ENCODE results near the gene PARPBP.

DNA sequence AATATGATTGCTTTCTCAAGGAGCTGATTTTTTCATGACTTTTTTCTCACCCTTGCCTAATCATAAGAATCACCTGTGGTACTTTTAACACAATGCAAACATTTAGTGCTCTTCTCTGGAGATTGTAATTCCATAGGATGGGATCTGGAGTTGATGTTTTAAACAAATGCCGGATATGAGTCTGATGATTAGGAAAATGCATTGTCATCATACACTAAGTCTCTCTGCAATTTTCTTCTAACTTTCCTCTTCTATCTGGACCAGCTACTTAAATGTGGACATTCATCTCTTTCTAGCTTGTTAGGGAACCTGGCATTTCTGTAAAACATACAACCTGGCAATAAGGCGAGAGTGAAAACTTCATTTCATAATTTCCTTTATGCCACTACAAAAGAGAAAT lies 54.1 kb downstream of the PARPBP start:
- TF ChIP-seq TEAD4 (IDR thresholded peaks at IDR 0.05; ENCODE audit: low read depth, low read length) (no peak), MAFK (IDR thresholded peaks at IDR 0.05; ENCODE audit: low read depth, low read length) (no peak), EZH2 (IDR thresholded peaks at IDR 0.05; ENCODE audit: low read depth, low read length, severe bottlenecking) (no peak), HDAC6 (IDR thresholded peaks at IDR 0.05; ENCODE audit: low read depth, low read length) (no peak), POLR2A (IDR thresholded peaks at IDR 0.05; ENCODE audit: control extremely low read depth in 1 of 2, low read depth in 2 of 2, low read length in 2 of 2) (no peak), YY1 (IDR thresholded peaks at IDR 0.05; ENCODE audit: low read depth, low read length) (no peak)
- TF ChIP-seq, protein P1, sequence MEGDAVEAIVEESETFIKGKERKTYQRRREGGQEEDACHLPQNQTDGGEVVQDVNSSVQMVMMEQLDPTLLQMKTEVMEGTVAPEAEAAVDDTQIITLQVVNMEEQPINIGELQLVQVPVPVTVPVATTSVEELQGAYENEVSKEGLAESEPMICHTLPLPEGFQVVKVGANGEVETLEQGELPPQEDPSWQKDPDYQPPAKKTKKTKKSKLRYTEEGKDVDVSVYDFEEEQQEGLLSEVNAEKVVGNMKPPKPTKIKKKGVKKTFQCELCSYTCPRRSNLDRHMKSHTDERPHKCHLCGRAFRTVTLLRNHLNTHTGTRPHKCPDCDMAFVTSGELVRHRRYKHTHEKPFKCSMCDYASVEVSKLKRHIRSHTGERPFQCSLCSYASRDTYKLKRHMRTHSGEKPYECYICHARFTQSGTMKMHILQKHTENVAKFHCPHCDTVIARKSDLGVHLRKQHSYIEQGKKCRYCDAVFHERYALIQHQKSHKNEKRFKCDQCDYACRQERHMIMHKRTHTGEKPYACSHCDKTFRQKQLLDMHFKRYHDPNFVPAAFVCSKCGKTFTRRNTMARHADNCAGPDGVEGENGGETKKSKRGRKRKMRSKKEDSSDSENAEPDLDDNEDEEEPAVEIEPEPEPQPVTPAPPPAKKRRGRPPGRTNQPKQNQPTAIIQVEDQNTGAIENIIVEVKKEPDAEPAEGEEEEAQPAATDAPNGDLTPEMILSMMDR (IDR thresholded peaks at IDR 0.05; ENCODE audit: control extremely low read depth in 1 of 3, insufficient read depth in 1 of 3, low read depth in 1 of 3, low read length in 3 of 3), result no peak
- TF ChIP-seq, protein P2, sequence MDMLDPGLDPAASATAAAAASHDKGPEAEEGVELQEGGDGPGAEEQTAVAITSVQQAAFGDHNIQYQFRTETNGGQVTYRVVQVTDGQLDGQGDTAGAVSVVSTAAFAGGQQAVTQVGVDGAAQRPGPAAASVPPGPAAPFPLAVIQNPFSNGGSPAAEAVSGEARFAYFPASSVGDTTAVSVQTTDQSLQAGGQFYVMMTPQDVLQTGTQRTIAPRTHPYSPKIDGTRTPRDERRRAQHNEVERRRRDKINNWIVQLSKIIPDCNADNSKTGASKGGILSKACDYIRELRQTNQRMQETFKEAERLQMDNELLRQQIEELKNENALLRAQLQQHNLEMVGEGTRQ (IDR thresholded peaks at IDR 0.05; ENCODE audit: low read length), result no peak
